Calu3 (cell line): ENCODE results near the gene TNPO3. TPM values are rescaled to one million over a fixed set of nuclear protein-coding genes. Genes with fewer than 3 reads are reported as not detected.

Source experiments
- BruUV-seq: library from RNA; stranded (reverse); fragments of 400-500 nt; replicated peaks from 2 replicates; lab custom pipeline; 2021; lab: Mats Ljungman, UMichigan
- CTCF ChIA-PET: fragments of 300-600 bp; sonication (Branson Sonifier 250); formaldehyde crosslinking; loops from one replicate; lab custom pipeline; 2022; ENCODE audit warnings: antibody characterized with exemption; lab: Charles Lee
- DNase-seq: peaks from one replicate; pipeline ENCODE4 v3.0.0; 2022
- H3K27ac Mint-ChIP-seq: one replicate; pipeline ENCODE4 v1.8.0; 2022; ENCODE audit warnings: mixed read lengths; ENCODE audit not compliant: unreplicated experiment
- H3K27me3 Mint-ChIP-seq: one replicate; pipeline ENCODE4 v1.8.0; 2022; ENCODE audit warnings: mixed read lengths; ENCODE audit not compliant: unreplicated experiment
- H3K36me3 Mint-ChIP-seq: one replicate; pipeline ENCODE4 v1.8.0; 2022; ENCODE audit warnings: mild to moderate bottlenecking, moderate library complexity, mixed read lengths; ENCODE audit not compliant: insufficient read depth, unreplicated experiment
- H3K4me1 Mint-ChIP-seq: one replicate; pipeline ENCODE4 v1.8.0; 2022; ENCODE audit warnings: mild to moderate bottlenecking, low read depth, mixed read lengths; ENCODE audit not compliant: unreplicated experiment
- H3K4me3 Mint-ChIP-seq: one replicate; pipeline ENCODE4 v1.8.0; 2022; ENCODE audit warnings: mild to moderate bottlenecking, low read depth, moderate library complexity, mixed read lengths; ENCODE audit not compliant: unreplicated experiment
- H3K9me3 Mint-ChIP-seq: one replicate; pipeline ENCODE4 v1.8.0; 2022; ENCODE audit warnings: low read depth, mixed read lengths; ENCODE audit not compliant: unreplicated experiment
- intact Hi-C: fragments of 100-400 bp; cut with micrococcal nuclease; formaldehyde crosslinking; loops from one replicate; pipeline ENCODE4 v1.10.0; 2022; ENCODE audit not compliant: unreplicated experiment
- total RNA-seq: library from RNA; stranded (reverse); gene quantifications from 2 replicates; pipeline ENCODE4 v1.2.3, GENCODE V29; 2022
- TF ChIP-seq, protein P1 (sequence below): fragments of 200-600 bp; IDR thresholded peaks from one replicate; pipeline ENCODE4 v1.8.0; 2022; ENCODE audit warnings: antibody characterized with exemption; ENCODE audit not compliant: unreplicated experiment

The TNPO3 gene
- total RNA-seq, 1 experiment from 2014 or later: 47.1 TPM

DNA sequence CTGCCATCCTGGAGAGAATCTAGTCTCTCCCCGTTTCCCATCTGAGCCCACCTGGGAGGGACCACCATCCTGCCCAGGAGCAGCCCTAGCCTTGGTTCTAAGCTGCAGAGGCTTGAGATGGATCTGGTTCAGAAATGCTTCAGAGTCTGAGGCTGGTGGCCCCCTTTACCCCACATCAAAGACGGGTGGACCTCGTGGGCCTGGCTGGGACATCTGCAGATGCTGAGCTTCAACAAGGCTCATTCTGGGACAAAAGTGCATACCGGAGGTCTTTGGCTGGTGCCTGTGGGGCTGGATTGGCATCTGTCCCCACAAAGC, 122.1 kb downstream of the TNPO3 start:
- TF ChIP-seq, protein P1, sequence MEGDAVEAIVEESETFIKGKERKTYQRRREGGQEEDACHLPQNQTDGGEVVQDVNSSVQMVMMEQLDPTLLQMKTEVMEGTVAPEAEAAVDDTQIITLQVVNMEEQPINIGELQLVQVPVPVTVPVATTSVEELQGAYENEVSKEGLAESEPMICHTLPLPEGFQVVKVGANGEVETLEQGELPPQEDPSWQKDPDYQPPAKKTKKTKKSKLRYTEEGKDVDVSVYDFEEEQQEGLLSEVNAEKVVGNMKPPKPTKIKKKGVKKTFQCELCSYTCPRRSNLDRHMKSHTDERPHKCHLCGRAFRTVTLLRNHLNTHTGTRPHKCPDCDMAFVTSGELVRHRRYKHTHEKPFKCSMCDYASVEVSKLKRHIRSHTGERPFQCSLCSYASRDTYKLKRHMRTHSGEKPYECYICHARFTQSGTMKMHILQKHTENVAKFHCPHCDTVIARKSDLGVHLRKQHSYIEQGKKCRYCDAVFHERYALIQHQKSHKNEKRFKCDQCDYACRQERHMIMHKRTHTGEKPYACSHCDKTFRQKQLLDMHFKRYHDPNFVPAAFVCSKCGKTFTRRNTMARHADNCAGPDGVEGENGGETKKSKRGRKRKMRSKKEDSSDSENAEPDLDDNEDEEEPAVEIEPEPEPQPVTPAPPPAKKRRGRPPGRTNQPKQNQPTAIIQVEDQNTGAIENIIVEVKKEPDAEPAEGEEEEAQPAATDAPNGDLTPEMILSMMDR: no peak
- H3K27ac Mint-ChIP-seq: no peak overlapping the region
- H3K4me3 Mint-ChIP-seq: no peak overlapping the region
- no TSS peak for BruUV-seq
- H3K9me3 Mint-ChIP-seq: no peaks in the 10 kb centered on the region
- no peak for DNase-seq
- intact Hi-C loops: no loop called here
- peaks cover 9% of the 10 kb centered on the region for H3K4me1 Mint-ChIP-seq
- H3K36me3 Mint-ChIP-seq: peaks cover 7% of the 10 kb centered on the region
- CTCF ChIA-PET: no interaction called here
- no peaks in the 10 kb centered on the region for H3K27me3 Mint-ChIP-seq

DNA sequence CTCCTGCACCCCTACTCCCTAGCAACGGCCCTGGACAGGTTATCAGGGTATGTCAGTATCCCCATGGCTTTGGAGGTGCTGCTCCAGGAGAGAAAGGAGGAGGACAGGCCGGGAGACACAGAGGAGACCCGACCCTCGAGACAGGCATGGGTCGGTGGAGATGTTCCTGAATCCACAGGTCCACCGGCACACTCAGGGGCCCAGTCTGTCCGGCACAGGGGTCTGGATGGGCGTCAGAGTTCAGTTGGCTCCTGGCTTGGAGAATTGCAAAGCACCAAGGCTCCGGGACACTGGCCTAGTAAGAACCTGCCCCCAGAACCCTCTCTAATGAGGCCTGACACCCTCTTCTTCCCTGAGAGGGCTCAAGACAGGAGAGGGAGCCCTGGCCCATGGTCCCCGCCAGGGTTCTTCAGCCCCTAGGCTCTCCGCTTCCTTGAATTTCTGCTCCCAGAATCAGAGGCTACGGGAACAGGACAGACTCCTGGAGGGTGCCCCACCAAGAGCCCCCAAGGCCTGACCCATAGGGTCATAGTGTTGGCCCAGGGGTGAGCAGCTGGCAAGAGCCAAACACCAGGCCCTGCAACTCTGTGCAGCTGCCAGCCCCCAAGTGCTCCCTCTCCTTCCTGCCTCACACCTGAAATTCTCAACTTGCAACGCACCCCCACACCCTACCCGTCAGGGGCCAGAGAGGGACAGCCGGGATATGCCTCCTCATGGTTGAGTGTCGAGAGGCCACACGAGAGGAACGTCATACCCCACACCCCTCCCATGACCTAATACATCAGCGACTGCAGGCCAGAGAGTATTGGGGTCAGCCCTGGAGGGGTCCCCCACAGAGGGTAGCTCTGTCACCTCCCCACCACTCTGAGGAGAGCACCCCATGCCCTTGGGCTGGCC, 122.7 kb downstream of the TNPO3 start:
- CTCF ChIA-PET: no interaction called here
- Mint-ChIP-seq H3K27me3 (no peaks in the 10 kb centered on the region), H3K4me3 (no peak overlapping the region), H3K9me3 (no peaks in the 10 kb centered on the region), H3K4me1 (peaks cover 6% of the 10 kb centered on the region), H3K36me3 (peaks cover 4% of the 10 kb centered on the region), H3K27ac (no peak overlapping the region)
- TF ChIP-seq, protein P1: no peak
- BruUV-seq: no TSS peak
- intact Hi-C loops: no loop called here
- no peak for DNase-seq

DNA sequence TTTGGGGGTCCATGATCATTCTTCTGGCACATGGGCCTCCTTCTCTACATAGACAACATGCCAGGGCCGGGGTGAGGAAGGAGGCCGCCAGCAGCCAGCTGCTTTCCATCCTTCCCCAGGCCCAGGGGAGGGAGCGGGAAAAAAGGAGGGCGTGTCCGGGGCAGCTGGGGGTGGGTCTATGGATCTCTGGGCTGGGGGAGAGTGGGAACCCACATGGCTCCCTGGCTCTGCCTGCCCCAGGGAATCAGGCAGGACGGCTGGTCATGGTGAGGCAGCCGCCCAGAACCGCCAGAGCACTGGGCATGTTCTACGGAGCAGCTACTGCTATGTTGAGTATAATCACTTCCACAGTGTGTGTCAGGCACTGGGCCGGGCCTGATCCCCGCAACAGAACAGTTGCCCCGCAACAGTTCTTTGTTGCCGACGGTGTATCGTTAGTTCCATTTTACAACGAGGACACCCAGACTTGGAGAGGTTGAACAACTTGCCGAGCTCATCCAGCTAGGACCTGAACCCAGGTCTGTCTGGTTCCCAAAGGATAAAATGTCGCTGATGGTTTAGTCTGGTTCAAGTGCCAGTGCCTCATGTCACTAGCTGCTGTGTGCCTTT, 123.6 kb downstream of the TNPO3 start:
- TF ChIP-seq, protein P1: no peak
- Mint-ChIP-seq H3K9me3 (no peaks in the 10 kb centered on the region), H3K4me1 (no peaks in the 10 kb centered on the region), H3K27me3 (no peaks in the 10 kb centered on the region), H3K27ac (no peak overlapping the region), H3K4me3 (no peak overlapping the region), H3K36me3 (no peaks in the 10 kb centered on the region)
- CTCF ChIA-PET: no interaction called here
- no peak for DNase-seq
- BruUV-seq: no TSS peak
- intact Hi-C loops: no loop called here

DNA sequence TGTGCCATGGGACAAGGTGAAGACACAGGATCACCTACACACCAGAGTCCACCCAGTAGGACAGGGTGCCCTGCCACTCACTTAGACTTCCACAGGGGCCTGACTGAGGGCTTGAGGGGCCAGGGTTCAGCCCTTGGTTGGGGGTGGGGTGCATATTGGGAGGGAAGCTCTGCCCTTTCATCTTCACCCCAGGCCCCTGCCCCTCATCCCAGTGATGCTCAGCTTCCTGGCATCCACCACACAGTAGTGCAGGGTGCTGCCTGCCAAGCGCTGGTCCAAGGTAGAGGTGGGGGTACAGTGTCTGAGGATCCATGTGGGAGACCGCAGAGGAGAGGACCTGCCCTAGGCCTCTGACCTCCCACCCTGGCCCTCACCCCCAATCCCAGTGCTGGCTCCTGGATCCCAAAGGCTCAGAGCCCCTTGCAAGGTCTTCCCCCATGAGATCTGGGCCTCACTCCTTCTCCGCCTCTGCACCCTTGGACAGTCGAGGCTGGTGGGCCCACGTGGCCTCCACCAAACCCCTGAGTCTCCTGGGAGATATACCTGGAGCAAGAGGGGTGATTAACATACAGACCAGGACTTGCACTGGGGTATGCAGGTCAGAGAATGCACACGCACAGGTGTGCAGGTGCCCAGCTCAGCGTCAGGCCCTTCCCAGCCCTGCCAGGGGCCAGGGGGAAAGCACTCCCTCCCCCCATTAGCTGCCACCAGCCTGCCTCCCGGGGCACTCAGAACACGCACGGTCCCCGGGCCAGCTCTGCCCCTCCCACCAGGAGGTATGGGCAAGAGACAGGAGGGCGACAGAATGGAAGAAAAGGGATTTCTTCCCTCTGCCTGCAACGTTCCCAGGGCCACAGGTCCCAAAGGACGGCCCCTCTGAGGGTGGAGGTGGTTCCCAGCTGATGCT, 125.8 kb downstream of the TNPO3 start:
- no peak overlapping the region for H3K27ac Mint-ChIP-seq
- no TSS peak for BruUV-seq
- intact Hi-C loops: no loop called here
- H3K4me3 Mint-ChIP-seq: no peak overlapping the region
- no peaks in the 10 kb centered on the region for H3K9me3 Mint-ChIP-seq
- DNase-seq: no peak
- H3K27me3 Mint-ChIP-seq: no peaks in the 10 kb centered on the region
- H3K4me1 Mint-ChIP-seq: no peaks in the 10 kb centered on the region
- TF ChIP-seq, protein P1: no peak
- H3K36me3 Mint-ChIP-seq: no peaks in the 10 kb centered on the region
- CTCF ChIA-PET: no interaction called here
